Neural progenitor cell (in vitro differentiated cells): ENCODE measurements around the gene MAP3K13.

Source experiments
- EZH2 ChIP-seq: fragments of 200-600 bp; sonication (generic); IDR thresholded peaks from 2 replicates; pipeline ENCODE4 v1.6.1; 2017; ENCODE audit warnings: antibody characterized with exemption, mild to moderate bottlenecking, moderate library complexity
- EZH2phosphoT487 ChIP-seq: fragments of 200-600 bp; sonication (generic); IDR thresholded peaks from 2 replicates; pipeline ENCODE4 v1.6.1; 2017; ENCODE audit warnings: antibody characterized with exemption
- TF ChIP-seq, protein P1 (sequence below): fragments of 200-600 bp; sonication (generic); IDR thresholded peaks from 2 replicates; pipeline ENCODE4 v1.5.1; 2017; ENCODE audit warnings: antibody characterized with exemption, mild to moderate bottlenecking

DNA sequence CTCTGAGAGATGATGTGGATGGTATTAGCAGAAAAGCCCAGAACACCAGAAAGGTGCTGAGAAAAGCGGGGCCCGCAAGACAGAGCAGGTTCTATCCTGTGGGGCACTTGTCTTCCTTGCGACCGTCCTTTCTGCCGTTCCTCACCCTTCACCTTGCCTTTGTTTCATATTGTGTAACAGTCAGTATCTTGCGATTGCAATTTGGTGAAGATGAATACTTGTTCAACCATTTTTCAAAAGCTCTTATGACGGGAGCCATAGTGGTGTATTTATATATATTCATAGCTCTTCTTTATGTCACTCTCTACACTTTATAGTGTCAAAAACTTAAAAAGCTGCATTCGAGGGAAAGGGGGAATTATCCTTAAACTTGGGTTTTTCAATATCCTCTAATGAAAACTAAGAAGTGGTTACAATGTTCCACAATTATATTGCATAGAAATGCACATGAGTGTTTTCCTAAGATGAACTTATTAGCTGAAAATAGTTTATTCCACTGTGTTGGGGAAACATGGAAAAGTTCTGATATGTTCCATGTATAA is 797 bp downstream of the MAP3K13 start:
- TF ChIP-seq, protein P1, sequence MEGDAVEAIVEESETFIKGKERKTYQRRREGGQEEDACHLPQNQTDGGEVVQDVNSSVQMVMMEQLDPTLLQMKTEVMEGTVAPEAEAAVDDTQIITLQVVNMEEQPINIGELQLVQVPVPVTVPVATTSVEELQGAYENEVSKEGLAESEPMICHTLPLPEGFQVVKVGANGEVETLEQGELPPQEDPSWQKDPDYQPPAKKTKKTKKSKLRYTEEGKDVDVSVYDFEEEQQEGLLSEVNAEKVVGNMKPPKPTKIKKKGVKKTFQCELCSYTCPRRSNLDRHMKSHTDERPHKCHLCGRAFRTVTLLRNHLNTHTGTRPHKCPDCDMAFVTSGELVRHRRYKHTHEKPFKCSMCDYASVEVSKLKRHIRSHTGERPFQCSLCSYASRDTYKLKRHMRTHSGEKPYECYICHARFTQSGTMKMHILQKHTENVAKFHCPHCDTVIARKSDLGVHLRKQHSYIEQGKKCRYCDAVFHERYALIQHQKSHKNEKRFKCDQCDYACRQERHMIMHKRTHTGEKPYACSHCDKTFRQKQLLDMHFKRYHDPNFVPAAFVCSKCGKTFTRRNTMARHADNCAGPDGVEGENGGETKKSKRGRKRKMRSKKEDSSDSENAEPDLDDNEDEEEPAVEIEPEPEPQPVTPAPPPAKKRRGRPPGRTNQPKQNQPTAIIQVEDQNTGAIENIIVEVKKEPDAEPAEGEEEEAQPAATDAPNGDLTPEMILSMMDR: no peak
- TF ChIP-seq EZH2: peak; percentile 70
- no peak for TF ChIP-seq EZH2phosphoT487
